Measurements from ENCODE around the gene ZNF775.
A peak's percentile ranks its signal among the peaks of the same experiment; 100 is the strongest.

Gene ZNF775

GRCh38 chr7:150412518-150413488 lies 33.7 kb downstream of the ZNF775 start:
- no peak for DNase-seq (ENCODE audit: low read depth)

- DNase-seq (ENCODE audit: low read depth): no peak
Observed at GRCh38 chr7:150413640-150414081, 34.5 kb downstream of the ZNF775 start.

- DNase-seq (ENCODE audit: low read depth): no peak
Observed at GRCh38 chr7:150415161-150416153, 36.3 kb downstream of the ZNF775 start.

GRCh38 chr7:150417239-150417638 lies 38.1 kb downstream of the ZNF775 start:
- no peak for DNase-seq (ENCODE audit: low read depth)

- no peak for DNase-seq (ENCODE audit: low read depth)
Observed at GRCh38 chr7:150417863-150418262, 38.7 kb downstream of the ZNF775 start.

GRCh38 chr7:150420242-150420641 lies 41.1 kb downstream of the ZNF775 start:
- DNase-seq (ENCODE audit: low read depth): no peak

GRCh38 chr7:150420987-150421674 lies 42.0 kb downstream of the ZNF775 start:
- DNase-seq (ENCODE audit: low read depth): peak; percentile 78

- no peak for DNase-seq (ENCODE audit: low read depth)
Observed at GRCh38 chr7:150421831-150422230, 42.7 kb downstream of the ZNF775 start.

GRCh38 chr7:150425670-150426069 lies 46.5 kb downstream of the ZNF775 start:
- DNase-seq (ENCODE audit: low read depth): no peak

GRCh38 chr7:150428671-150429451 lies 49.7 kb downstream of the ZNF775 start:
- DNase-seq (ENCODE audit: low read depth): no peak

GRCh38 chr7:150429699-150430098 lies 50.6 kb downstream of the ZNF775 start:
- DNase-seq (ENCODE audit: low read depth): no peak

GRCh38 chr7:150430465-150431085 lies 51.4 kb downstream of the ZNF775 start:
- no peak for DNase-seq (ENCODE audit: low read depth)

- DNase-seq (ENCODE audit: low read depth): no peak
Observed at GRCh38 chr7:150431839-150432658, 52.9 kb downstream of the ZNF775 start.

GRCh38 chr7:150432915-150433892 lies 54.1 kb downstream of the ZNF775 start:
- DNase-seq (ENCODE audit: low read depth): no peak

GRCh38 chr7:150434240-150434639 lies 55.1 kb downstream of the ZNF775 start:
- DNase-seq (ENCODE audit: low read depth): no peak

- DNase-seq (ENCODE audit: low read depth): no peak
Observed at GRCh38 chr7:150435047-150435389, 55.9 kb downstream of the ZNF775 start.

GRCh38 chr7:150435390-150436073 lies 56.4 kb downstream of the ZNF775 start:
- DNase-seq (ENCODE audit: low read depth): no peak

GRCh38 chr7:150439967-150440366 lies 60.8 kb downstream of the ZNF775 start:
- no peak for DNase-seq (ENCODE audit: low read depth)
